Kidney (tissue), 14 donors: ENCODE data around the gene PPP1R37. TPM values are rescaled to one million over a fixed set of nuclear protein-coding genes. Genes with fewer than 3 reads are reported as not detected.

Experiments used
- DNase-seq, 5 donors: peaks; one replicate each; pipeline ENCODE4 v3.0.0-alpha.2; 2013 to 2020
- FAIRE-seq: peaks from 2 replicates; lab custom pipeline; 2012; peaks lifted over from hg19 to GRCh38; lab: Jason Lieb, UNC
- H3K27ac ChIP-seq, 2 donors: one replicate each; pipeline ENCODE4 v1.7.0; 2013; ENCODE audit warnings: low read depth in 2 of 2, low read length in 2 of 2, inconsistent platforms in 1 of 2
- H3K27me3 ChIP-seq: one replicate; pipeline ENCODE4 v1.7.1; 2013; ENCODE audit warnings: low read length, inconsistent platforms; ENCODE audit not compliant: control insufficient read depth, insufficient read depth
- H3K36me3 ChIP-seq, 3 donors: one replicate each; pipeline versions ENCODE4 v1.7.0 to v1.7.1; 2013; ENCODE audit warnings: low read length in 3 of 3, control low read depth in 1 of 3, inconsistent platforms in 1 of 3; ENCODE audit not compliant: insufficient read depth in 3 of 3, control insufficient read depth in 2 of 3
- H3K4me1 ChIP-seq, 3 donors: one replicate each; pipeline versions ENCODE4 v1.7.0 to v1.7.1; 2013; ENCODE audit warnings: low read length in 3 of 3, inconsistent platforms in 1 of 3, low read depth in 1 of 3; ENCODE audit not compliant: control insufficient read depth in 2 of 3, insufficient read depth in 2 of 3
- H3K4me3 ChIP-seq, 3 donors: one replicate each; pipeline versions ENCODE4 v1.7.0 to v1.8.1; 2013; ENCODE audit warnings: low read length in 3 of 3, control low read depth in 1 of 3, inconsistent platforms in 1 of 3
- H3K9ac ChIP-seq, 3 donors: one replicate each; pipeline versions ENCODE4 v1.7.0 to v1.7.1; 2013; ENCODE audit warnings: low read length in 3 of 3, control low read depth in 1 of 3, inconsistent platforms in 1 of 3
- H3K9me3 ChIP-seq, 3 donors: one replicate each; pipeline versions ENCODE4 v1.7.0 to v1.7.1; 2013; ENCODE audit warnings: low read length in 3 of 3, control low read depth in 1 of 3, inconsistent platforms in 1 of 3; ENCODE audit not compliant: control insufficient read depth in 2 of 3, insufficient read depth in 1 of 3
- intact Hi-C: fragments of 100-400 bp; cut with DNase I; formaldehyde crosslinking; loops from one replicate; pipeline ENCODE4 v1.11.1; 2022
- polyA plus RNA-seq: library from polyadenylated mRNA; stranded (reverse); fragments of 350-450 nt; fragmentation: Illumina TruSeq; extraction: RNeasy Lipid Tissue Mini Kit (QIAGEN cat#74804); gene quantifications from one replicate; pipeline ENCODE4 v1.2.3, GENCODE V29; 2014; ENCODE audit warnings: low read depth, low replicate concordance; ENCODE audit not compliant: insufficient read depth
- total RNA-seq: library from RNA; stranded (reverse); fragmentation: NEBNext Ultra II Directional; extraction: Animal tissue kit (Norgen Biotek cat#: 25700); gene quantifications from one replicate; pipeline ENCODE4 v1.2.1, GENCODE V29; 2021
- TF ChIP-seq, protein P1 (sequence below): IDR thresholded peaks from 3 replicates; pipeline ENCODE4 v1.5.1; 2012; ENCODE audit warnings: mild to moderate bottlenecking, moderate library complexity, borderline replicate concordance; ENCODE audit not compliant: insufficient read depth; ENCODE audit errors: extremely low read depth
- donor health status: control.
- donor health status: control.
- donor health status: control.
- donor health status: control.
- donor health status: control.
- donor health status: DM: yes; HTN: yes; CAD: no.
- donor health status: Normal renal cell carcinoma (clear cell type).

Gene PPP1R37
- total and polyA plus RNA-seq, 2 donors from 2014 or later: 21.6 to 33.0 TPM

DNA sequence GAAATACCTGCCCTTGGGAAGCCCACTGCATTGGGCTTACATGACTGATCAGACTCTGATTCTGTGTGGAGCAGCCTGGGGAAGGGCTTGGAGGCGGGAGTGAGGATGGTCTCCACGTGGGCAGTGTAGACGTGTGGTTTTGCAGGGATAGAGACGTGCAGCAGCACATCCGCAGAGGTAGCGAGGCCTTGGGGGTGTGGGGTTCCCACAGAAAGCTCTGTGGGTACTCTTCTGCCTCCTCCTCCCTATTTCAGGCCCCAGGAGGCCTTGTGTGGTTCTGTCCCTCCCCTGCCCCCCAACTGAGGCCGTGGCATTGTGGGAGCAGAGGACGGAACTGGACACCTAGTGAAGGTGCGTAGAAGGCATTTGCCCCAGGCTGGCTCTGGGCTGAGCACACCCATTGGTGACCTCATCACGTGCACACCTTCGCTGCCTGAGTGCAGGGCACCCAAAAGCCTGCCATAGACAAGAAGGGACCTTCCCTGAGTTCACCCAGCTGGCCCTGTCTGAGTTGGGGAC, 28.9 kb downstream of the PPP1R37 start:
- Histone ChIP-seq H3K27me3 (no peaks in the 10 kb centered on the region), H3K9ac (no peak overlapping the region), H3K27ac (no peak overlapping the region), H3K4me1 (peaks cover 0 to 17% (median 7%) of the 10 kb centered on the region in 3 donors), H3K4me3 (no peak overlapping the region), H3K9me3 (no peaks in the 10 kb centered on the region), H3K36me3 (no peaks in the 10 kb centered on the region)
- DNase-seq (no peak), FAIRE-seq (no peak)
- intact Hi-C loops: no loop called here
- TF ChIP-seq, protein P1, sequence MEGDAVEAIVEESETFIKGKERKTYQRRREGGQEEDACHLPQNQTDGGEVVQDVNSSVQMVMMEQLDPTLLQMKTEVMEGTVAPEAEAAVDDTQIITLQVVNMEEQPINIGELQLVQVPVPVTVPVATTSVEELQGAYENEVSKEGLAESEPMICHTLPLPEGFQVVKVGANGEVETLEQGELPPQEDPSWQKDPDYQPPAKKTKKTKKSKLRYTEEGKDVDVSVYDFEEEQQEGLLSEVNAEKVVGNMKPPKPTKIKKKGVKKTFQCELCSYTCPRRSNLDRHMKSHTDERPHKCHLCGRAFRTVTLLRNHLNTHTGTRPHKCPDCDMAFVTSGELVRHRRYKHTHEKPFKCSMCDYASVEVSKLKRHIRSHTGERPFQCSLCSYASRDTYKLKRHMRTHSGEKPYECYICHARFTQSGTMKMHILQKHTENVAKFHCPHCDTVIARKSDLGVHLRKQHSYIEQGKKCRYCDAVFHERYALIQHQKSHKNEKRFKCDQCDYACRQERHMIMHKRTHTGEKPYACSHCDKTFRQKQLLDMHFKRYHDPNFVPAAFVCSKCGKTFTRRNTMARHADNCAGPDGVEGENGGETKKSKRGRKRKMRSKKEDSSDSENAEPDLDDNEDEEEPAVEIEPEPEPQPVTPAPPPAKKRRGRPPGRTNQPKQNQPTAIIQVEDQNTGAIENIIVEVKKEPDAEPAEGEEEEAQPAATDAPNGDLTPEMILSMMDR: no peak

DNA sequence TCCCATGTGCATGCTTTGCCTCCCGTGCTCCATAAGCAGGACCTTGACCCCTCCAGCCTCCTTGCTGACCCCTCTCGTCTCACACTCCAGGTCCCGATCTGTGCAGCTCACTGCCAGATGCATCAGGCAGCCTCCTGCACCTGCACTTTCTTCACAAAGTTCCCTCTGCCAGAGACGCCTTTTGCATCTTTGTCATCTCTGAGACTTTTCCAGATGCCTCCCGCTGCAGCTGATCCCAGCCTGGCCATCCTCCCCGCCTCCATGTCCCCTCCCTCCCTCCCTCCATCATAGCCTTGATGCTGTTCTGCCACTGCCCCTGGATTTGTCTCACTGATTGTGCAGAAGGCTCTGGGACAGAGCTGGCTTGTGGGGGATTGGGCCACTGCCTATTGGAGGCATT, 29.9 kb downstream of the PPP1R37 start:
- Histone ChIP-seq H3K9me3 (no peaks in the 10 kb centered on the region), H3K36me3 (no peaks in the 10 kb centered on the region), H3K27ac (no peak overlapping the region), H3K9ac (no peak overlapping the region), H3K4me3 (no peak overlapping the region), H3K4me1 (peaks cover 0 to 15% (median 7%) of the 10 kb centered on the region in 3 donors), H3K27me3 (no peaks in the 10 kb centered on the region)
- no peak for FAIRE-seq
- TF ChIP-seq, protein P1: no peak
- DNase-seq: no peak
- intact Hi-C loops: no loop called here

DNA sequence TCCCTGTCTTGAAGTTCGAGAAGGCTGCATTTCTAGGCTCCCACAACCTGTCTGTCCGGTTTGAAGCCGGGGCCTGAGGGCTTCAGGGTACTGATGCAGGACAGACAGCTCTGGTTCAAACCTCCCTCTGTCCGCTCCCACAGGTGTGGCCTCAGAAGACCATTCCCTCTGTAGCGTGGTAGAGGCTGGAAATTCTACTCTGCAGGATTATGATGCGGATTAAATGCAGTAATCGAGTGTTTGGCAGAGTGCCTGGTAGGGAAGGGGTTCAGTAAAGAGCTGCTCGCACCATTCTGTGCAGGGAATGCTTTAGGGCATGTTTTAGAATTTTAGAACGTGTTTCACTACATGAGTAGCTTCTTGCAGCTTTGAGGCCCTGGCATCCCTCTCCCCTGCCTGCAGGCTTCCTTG, 30.5 kb downstream of the PPP1R37 start:
- no peak overlapping the region for H3K4me3 ChIP-seq
- H3K27me3 ChIP-seq: no peaks in the 10 kb centered on the region
- no peaks in the 10 kb centered on the region for H3K9me3 ChIP-seq
- no peak for FAIRE-seq
- intact Hi-C loops: no loop called here
- peaks cover 0 to 15% (median 7%) of the 10 kb centered on the region in 3 donors for H3K4me1 ChIP-seq
- no peak overlapping the region for H3K9ac ChIP-seq
- DNase-seq: peak in 3 of 5 donors; percentile 66 to 69 (median 69)
- no peak overlapping the region for H3K27ac ChIP-seq
- TF ChIP-seq, protein P1: no peak
- H3K36me3 ChIP-seq: no peaks in the 10 kb centered on the region

DNA sequence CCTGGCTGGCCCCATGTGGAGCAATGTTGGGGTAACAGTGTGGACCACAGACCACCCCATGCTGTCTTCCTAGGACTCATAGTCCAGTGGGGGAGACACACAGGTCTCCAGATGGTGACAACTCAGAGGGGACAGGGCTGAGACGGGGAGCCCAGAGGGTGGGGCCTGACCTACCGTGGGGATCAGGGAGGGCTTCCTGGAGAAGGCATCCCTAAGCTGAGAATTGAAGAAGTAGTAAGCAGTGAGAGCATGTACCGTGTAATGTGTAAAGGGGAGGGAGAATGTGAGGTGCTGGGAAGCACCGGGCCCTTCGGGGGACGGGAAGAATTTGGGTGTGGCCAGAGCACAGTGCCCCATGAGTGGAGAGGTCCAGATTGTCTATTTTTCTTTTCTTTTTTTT, 31.0 kb downstream of the PPP1R37 start:
- Histone ChIP-seq H3K27ac (no peak overlapping the region), H3K36me3 (no peaks in the 10 kb centered on the region), H3K9me3 (no peaks in the 10 kb centered on the region), H3K4me3 (no peak overlapping the region), H3K27me3 (no peaks in the 10 kb centered on the region), H3K9ac (no peak overlapping the region), H3K4me1 (peaks cover 0 to 15% (median 7%) of the 10 kb centered on the region in 3 donors)
- intact Hi-C loops: no loop called here
- TF ChIP-seq, protein P1: no peak
- FAIRE-seq (no peak), DNase-seq (no peak)
